H54 (cell line): ENCODE data around the gene GTF3C5.

Experiments
- DNase-seq: peaks from one replicate; pipeline ENCODE4 v3.0.0; 2011; ENCODE audit warnings: low spot score, mixed read lengths; ENCODE audit not compliant: insufficient read length
- FAIRE-seq: peaks from 3 replicates; lab custom pipeline; 2011; peaks lifted over from hg19 to GRCh38; lab: Jason Lieb, UNC
- POLR2A ChIP-seq: IDR thresholded peaks from 2 replicates; pipeline ENCODE4 v1.6.1; 2011; ENCODE audit warnings: low read depth, mild to moderate bottlenecking, low read length

Gene GTF3C5

GRCh38 chr9:133049043-133049442 lies 18.2 kb downstream of the GTF3C5 start:
- no peak for FAIRE-seq
- no peak for DNase-seq
- TF ChIP-seq POLR2A = no peak

- FAIRE-seq (no peak), DNase-seq (no peak)
- no peak for TF ChIP-seq POLR2A
Observed at GRCh38 chr9:133050142-133050541, 19.3 kb downstream of the GTF3C5 start.

- no peak for FAIRE-seq
Observed at GRCh38 chr9:133050781-133051180, 20.0 kb downstream of the GTF3C5 start.

GRCh38 chr9:133051281-133051900 lies 20.6 kb downstream of the GTF3C5 start:
- FAIRE-seq (no peak), DNase-seq (no peak)

More at GRCh38 chr9:133050781-133051180, 20.0 kb downstream of the GTF3C5 start:
- no peak for DNase-seq
- no peak for TF ChIP-seq POLR2A

GRCh38 chr9:133051966-133052539 lies 21.3 kb downstream of the GTF3C5 start:
- FAIRE-seq (no peak), DNase-seq (no peak)
- no peak for TF ChIP-seq POLR2A

More at GRCh38 chr9:133051281-133051900, 20.6 kb downstream of the GTF3C5 start:
- no peak for TF ChIP-seq POLR2A

GRCh38 chr9:133054194-133054890 lies 23.5 kb downstream of the GTF3C5 start:
- DNase-seq (no peak), FAIRE-seq (no peak)
- TF ChIP-seq POLR2A = no peak

- DNase-seq (no peak), FAIRE-seq (no peak)
- TF ChIP-seq POLR2A = no peak
Observed at GRCh38 chr9:133054966-133055365, 24.2 kb downstream of the GTF3C5 start.

- no peak for TF ChIP-seq POLR2A
- FAIRE-seq (no peak), DNase-seq (no peak)
Observed at GRCh38 chr9:133055788-133056420, 25.1 kb downstream of the GTF3C5 start.

GRCh38 chr9:133056533-133056932 lies 25.7 kb downstream of the GTF3C5 start:
- FAIRE-seq (no peak), DNase-seq (no peak)
- TF ChIP-seq POLR2A = no peak

- FAIRE-seq (no peak), DNase-seq (no peak)
- TF ChIP-seq POLR2A = no peak
Observed at GRCh38 chr9:133057006-133057405, 26.2 kb downstream of the GTF3C5 start.

- TF ChIP-seq POLR2A = no peak
- FAIRE-seq (no peak), DNase-seq (no peak)
Observed at GRCh38 chr9:133057553-133057952, 26.8 kb downstream of the GTF3C5 start.

- DNase-seq = no peak
- no peak for TF ChIP-seq POLR2A
- no peak for FAIRE-seq
Observed at GRCh38 chr9:133058071-133058470, 27.3 kb downstream of the GTF3C5 start.

- DNase-seq (no peak), FAIRE-seq (no peak)
- TF ChIP-seq POLR2A = no peak
Observed at GRCh38 chr9:133058550-133059320, 27.9 kb downstream of the GTF3C5 start.
